GM12878 (cell line): ENCODE measurements around the gene SETD7. TPM values are rescaled to one million over a fixed set of nuclear protein-coding genes. Genes with fewer than 3 reads are reported as not detected.
A peak's percentile ranks its signal among the peaks of the same experiment; 100 is the strongest.

Experiments used
- ATAC-seq: fragments of 200-7000 bp; cut with Tn5 transposase; 3 replicates; pipeline ENCODE4 v1.9.1; 2020; ENCODE audit warnings: mild to moderate bottlenecking, moderate library complexity
- BruUV-seq: library from RNA; stranded (reverse); fragments of 400-500 nt; replicated peaks from 2 replicates; lab custom pipeline; 2021; lab: Mats Ljungman, UMichigan
- CTCF ChIA-PET: fragments of 300-600 bp; sonication (Branson Sonifier 250); formaldehyde crosslinking; extraction: SDS; loops from one replicate; lab custom pipeline; 2021; ENCODE audit warnings: inconsistent platforms; lab: Yijun Ruan, JAX
- POLR2A ChIA-PET: fragments of 350-600 bp; formaldehyde crosslinking; extraction: SDS; loops from one replicate; lab custom pipeline; 2021; ENCODE audit warnings: inconsistent platforms; lab: Charles Lee
- RAD21 ChIA-PET: fragments of 300-600 bp; sonication (Branson Sonifier 250); formaldehyde crosslinking; loops from one replicate; lab custom pipeline; 2023; ENCODE audit warnings: antibody characterized with exemption; ENCODE audit not compliant: unreplicated experiment; lab: Charles Lee
- SMC1A ChIA-PET: fragments of 300-600 bp; sonication (Branson Sonifier 250); formaldehyde crosslinking; loops from one replicate; lab custom pipeline; 2023; ENCODE audit not compliant: unreplicated experiment, uncharacterized antibody; lab: Charles Lee
- DNase-seq: peaks from one replicate; pipeline ENCODE4 v3.0.0-alpha.2; 2011; ENCODE audit warnings: low read depth, low spot score
- FAIRE-seq: peaks from 3 replicates; lab custom pipeline; 2011; peaks lifted over from hg19 to GRCh38; lab: Jason Lieb, UNC
- H2AFZ ChIP-seq: 2 replicates; pipeline ENCODE4 v1.6.0; 2011; ENCODE audit warnings: low read depth, low read length, control low read depth; ENCODE audit not compliant: control insufficient read depth
- H3K27ac ChIP-seq: 2 replicates; pipeline ENCODE4 v1.5.1; 2011; ENCODE audit warnings: control low read depth; ENCODE audit not compliant: control insufficient read depth, insufficient read depth
- H3K27me3 ChIP-seq, 2 experiments: replicated peaks in 1 of 2; 2 replicates each; pipeline versions ENCODE4 v1.6.0 to v1.6.1; 2011; ENCODE audit warnings: low read length in 1 of 2; ENCODE audit not compliant: control insufficient read depth in 2 of 2, insufficient read depth in 2 of 2
- H3K36me3 ChIP-seq, 2 experiments: 2 replicates each; pipeline ENCODE4 v1.5.1; 2011; ENCODE audit warnings: low read length in 1 of 2; ENCODE audit not compliant: control insufficient read depth in 2 of 2, insufficient read depth in 2 of 2
- H3K4me1 ChIP-seq: 2 replicates; pipeline ENCODE4 v1.6.1; 2011; ENCODE audit warnings: mild to moderate bottlenecking, low read length, moderate library complexity, mixed read lengths; ENCODE audit not compliant: control insufficient read depth, insufficient read depth
- H3K4me2 ChIP-seq: 2 replicates; pipeline ENCODE4 v1.6.0; 2011; ENCODE audit warnings: control low read depth; ENCODE audit not compliant: control insufficient read depth, insufficient read depth
- H3K4me3 ChIP-seq: fragments of 200-600 bp; sonication (generic); 2 replicates; pipeline ENCODE4 v1.5.1; 2016
- H3K79me2 ChIP-seq: 2 replicates; pipeline ENCODE4 v1.6.0; 2011; ENCODE audit warnings: low read length; ENCODE audit not compliant: control insufficient read depth, insufficient read depth
- H3K9ac ChIP-seq: 2 replicates; pipeline ENCODE4 v1.8.0; 2011; ENCODE audit warnings: low read length, control low read depth, mixed read lengths; ENCODE audit not compliant: control insufficient read depth, insufficient read depth
- H3K9me3 ChIP-seq: replicated peaks from 3 replicates; pipeline ENCODE4 v1.5.1; 2011; ENCODE audit warnings: mild to moderate bottlenecking, low read length; ENCODE audit not compliant: control insufficient read depth, insufficient read depth
- H4K20me1 ChIP-seq: 2 replicates; pipeline ENCODE4 v1.6.0; 2011; ENCODE audit not compliant: control insufficient read depth, insufficient read depth
- IRF5 ChIP-seq: fragments of 450-650 bp; IDR thresholded peaks from 2 replicates; pipeline ENCODE4 v1.6.1; 2017; ENCODE audit warnings: borderline replicate concordance
- KLF5 ChIP-seq: fragments of 450-650 bp; IDR thresholded peaks from 2 replicates; pipeline ENCODE4 v1.6.1; 2014; ENCODE audit warnings: mild to moderate bottlenecking; ENCODE audit not compliant: partially characterized antibody
- REST ChIP-seq: IDR thresholded peaks from 2 replicates; pipeline ENCODE4 v1.6.1; 2012; ENCODE audit warnings: mild to moderate bottlenecking, low read depth, low read length
- SPI1 ChIP-seq: IDR thresholded peaks from 2 replicates; pipeline ENCODE4 v1.6.1; 2011; ENCODE audit warnings: low read depth, mild to moderate bottlenecking, low read length, moderate library complexity, borderline replicate concordance; ENCODE audit not compliant: insufficient read depth
- ZNF384 ChIP-seq: IDR thresholded peaks from 2 replicates; pipeline ENCODE4 v1.6.1; 2012; ENCODE audit warnings: low read depth, mild to moderate bottlenecking, low read length, improper control_type of control experiment, borderline replicate concordance
- WGBS: methylation state at CpG from one replicate; pipeline ENCODE4 v1.1.6; 2016; ENCODE audit warnings: low lambda C conversion rate; ENCODE audit not compliant: insufficient replicate concordance, insufficient coverage; ENCODE audit errors: missing lambda C conversion rate; 5-methylcytosine and 5-hydroxymethylcytosine counted together
- in situ Hi-C: fragments of 300-500 bp; cut with MboI; formaldehyde crosslinking; loops from 9 replicates; pipeline ENCODE4 v1.14.3; 2018; ENCODE audit warnings: mixed read lengths
- intact Hi-C: fragments of 100-400 bp; cut with micrococcal nuclease; formaldehyde crosslinking; loops from one replicate; pipeline ENCODE4 v1.14.2; 2022; ENCODE audit not compliant: unreplicated experiment
- polyA plus RNA-seq, 11 experiments: library from polyadenylated mRNA; depleted of rRNA in 4 of 11; unstranded in 6 of 11; stranded (reverse) in 5 of 11; fragments of >200 nt; fragmentation: Nextera tagmentation in 4 of 11; fragmentation: Illumina TruSeq in 1 of 11; extraction: Ambion mirVana in 4 of 11; extraction: Trizol in 1 of 11; gene quantifications; 1 replicate in 1 of 11; 2 replicates in 10 of 11; pipeline versions ENCODE4 v1.2.1 to v1.2.3, GENCODE V29; 2011 to 2016; ENCODE audit warnings: inconsistent platforms in 2 of 11, missing spikeins in 2 of 11, low read depth in 1 of 11
- total RNA-seq, 4 experiments: library from RNA; depleted of rRNA in 3 of 4; stranded (reverse); fragments of >200 nt in 3 of 4; fragmentation: Illumina TruSeq in 1 of 4; extraction: Trizol in 1 of 4; gene quantifications; 2 replicates each; pipeline versions ENCODE4 v1.2.1 to v1.2.3, GENCODE V29; 2013 to 2021

SETD7 gene
- total and polyA plus RNA-seq, 10 of the 15 experiments (the other 5 are each of a cell fraction or from before 2014, with no cell fraction given): 0.03 to 0.82 (median 0.44) TPM

GRCh38 chr4:139470997-139471665, 84.9 kb downstream of the SETD7 start:
- POLR2A ChIA-PET: interaction anchor here (0.6 kb wide), 1 partner anchor 12 kb away, joined by 5 read pairs; no protein-coding TSS in a partner anchor
- in situ Hi-C loops: no loop called here

GRCh38 chr4:139470295-139470694, 85.7 kb downstream of the SETD7 start:
- DNase-seq (no peak), FAIRE-seq (no peak), ATAC-seq (peak; percentile 33; the same call in 2 of the 3 replicates)
- Histone ChIP-seq H3K4me1 (peaks cover 3% of the 10 kb centered on the region; the same call in 1 of the 2 replicates), H3K36me3 (peaks cover 0 to 7% of the 10 kb centered on the region in 2 experiments; a peak in 3 of 4 replicates), H3K27me3 (no peaks in the 10 kb centered on the region), H3K4me2 (no peak overlapping the region), H3K9me3 (peaks cover 11% of the 10 kb centered on the region), H3K9ac (no peak overlapping the region), H4K20me1 (no peaks in the 10 kb centered on the region), H3K27ac (no peak overlapping the region), H3K79me2 (no peaks in the 10 kb centered on the region; the same call in 1 of the 2 replicates), H3K4me3 (no peak overlapping the region), H2AFZ (no peak overlapping the region)
- ChIA-PET SMC1A (interaction anchor here (1.8 kb wide), 1 partner anchor 12 kb away, joined by 4 read pairs; no protein-coding TSS in a partner anchor), CTCF (no interaction called here), POLR2A (no interaction called here), RAD21 (no interaction called here)
- no TSS peak for BruUV-seq
- TF ChIP-seq REST: peak; percentile 15; the same call in 1 of the 2 replicates
- TF ChIP-seq IRF5: no peak
- in situ Hi-C loops: no loop called here
- intact Hi-C loops: no loop called here

More at GRCh38 chr4:139470997-139471665, 84.9 kb downstream of the SETD7 start:
- Histone ChIP-seq H3K4me1 (peaks cover 3% of the 10 kb centered on the region; the same call in 1 of the 2 replicates), H3K4me2 (no peak overlapping the region), H3K9ac (no peak overlapping the region), H3K79me2 (no peaks in the 10 kb centered on the region; the same call in 1 of the 2 replicates), H3K4me3 (no peak overlapping the region), H2AFZ (no peak overlapping the region), H4K20me1 (no peaks in the 10 kb centered on the region), H3K27me3 (no peaks in the 10 kb centered on the region), H3K9me3 (peaks cover 11% of the 10 kb centered on the region), H3K36me3 (peaks cover 0 to 7% of the 10 kb centered on the region in 2 experiments; a peak in 3 of 4 replicates), H3K27ac (no peak overlapping the region)
- WGBS: 98% methylated on average over 6 of the region's 6 CpGs
- ChIA-PET SMC1A (interaction anchor here (1.0 to 1.8 kb wide), 2 partner anchors 11 to 13 kb away, joined by 4 read pairs; no protein-coding TSS in a partner anchor), RAD21 (interaction anchor here (0.7 kb wide), 1 partner anchor 13 kb away, joined by 3 read pairs; no protein-coding TSS in a partner anchor), CTCF (interaction anchor here (0.6 to 1.5 kb wide), 4 partner anchors 16 to 322 kb away, joined by 3 to 4 read pairs (median 4); no protein-coding TSS in a partner anchor)
- BruUV-seq: no TSS peak
- ATAC-seq: peak; percentile 78
- no peak for DNase-seq
- intact Hi-C loops: no loop called here
- TF ChIP-seq KLF5 (no peak), ZNF384 (peak; percentile 68; the same call in 1 of the 2 replicates), SPI1 (peak; percentile 64; the same call in 1 of the 2 replicates)
- no peak for FAIRE-seq
